Measurements from ENCODE around the gene KCNK5.
A peak's percentile ranks its signal among the peaks of the same experiment; 100 is the strongest.

Gene KCNK5

GRCh38 chr6:39240155-39240757 lies 11.0 kb upstream of the KCNK5 start:
- no peak for DNase-seq

DNA sequence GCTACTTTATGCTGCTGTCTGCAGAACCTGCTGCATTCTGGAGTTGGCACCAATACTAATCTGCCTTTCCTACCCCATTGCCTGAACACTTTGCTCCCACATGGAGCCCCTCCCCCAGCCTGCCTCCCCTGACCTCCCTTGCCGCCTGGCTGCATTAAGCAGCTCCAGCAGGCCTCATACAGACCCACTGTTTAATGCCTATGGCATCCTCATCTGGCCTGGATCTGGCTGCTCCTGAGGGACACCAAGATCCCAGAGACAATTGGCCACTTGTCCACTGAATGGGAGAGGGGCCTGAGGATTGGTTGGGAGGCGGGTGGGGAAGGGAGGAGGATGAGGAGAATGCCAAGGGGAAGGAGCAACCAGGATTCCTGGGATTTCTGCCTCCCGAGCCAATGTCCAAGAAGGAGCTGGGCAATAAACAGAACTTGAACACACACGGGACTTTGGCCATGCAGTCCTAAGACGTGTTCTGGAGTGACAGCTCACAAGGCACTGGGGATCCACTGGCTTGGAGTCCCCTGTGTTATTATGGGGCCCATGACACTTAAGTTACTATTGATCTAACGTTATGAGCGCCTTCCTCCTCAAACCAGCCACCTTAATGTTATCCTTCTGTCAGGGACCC lies 10.4 kb upstream of the KCNK5 start:
- DNase-seq, result no peak

GRCh38 chr6:39236742-39237141 lies 7.5 kb upstream of the KCNK5 start:
- no peak for DNase-seq

DNA sequence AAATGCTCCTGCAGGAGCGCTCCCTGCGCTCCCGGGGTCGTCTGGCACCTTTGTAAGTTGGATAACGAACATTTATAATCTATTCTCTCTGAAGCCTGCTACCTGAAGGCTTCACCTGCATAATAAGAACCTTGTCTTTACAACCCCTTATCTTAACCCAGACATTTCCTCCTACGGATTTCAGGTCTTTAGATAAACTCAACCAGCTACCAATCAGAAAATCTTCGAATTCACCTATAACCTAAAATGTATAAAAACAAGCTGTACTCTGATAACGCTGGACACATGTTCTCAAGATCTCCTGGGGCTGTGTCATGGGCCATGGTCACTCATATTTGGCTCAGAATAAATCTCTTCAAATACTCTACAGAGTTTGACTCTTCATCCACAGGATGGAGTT lies 4.1 kb upstream of the KCNK5 start:
- DNase-seq, result no peak

DNA sequence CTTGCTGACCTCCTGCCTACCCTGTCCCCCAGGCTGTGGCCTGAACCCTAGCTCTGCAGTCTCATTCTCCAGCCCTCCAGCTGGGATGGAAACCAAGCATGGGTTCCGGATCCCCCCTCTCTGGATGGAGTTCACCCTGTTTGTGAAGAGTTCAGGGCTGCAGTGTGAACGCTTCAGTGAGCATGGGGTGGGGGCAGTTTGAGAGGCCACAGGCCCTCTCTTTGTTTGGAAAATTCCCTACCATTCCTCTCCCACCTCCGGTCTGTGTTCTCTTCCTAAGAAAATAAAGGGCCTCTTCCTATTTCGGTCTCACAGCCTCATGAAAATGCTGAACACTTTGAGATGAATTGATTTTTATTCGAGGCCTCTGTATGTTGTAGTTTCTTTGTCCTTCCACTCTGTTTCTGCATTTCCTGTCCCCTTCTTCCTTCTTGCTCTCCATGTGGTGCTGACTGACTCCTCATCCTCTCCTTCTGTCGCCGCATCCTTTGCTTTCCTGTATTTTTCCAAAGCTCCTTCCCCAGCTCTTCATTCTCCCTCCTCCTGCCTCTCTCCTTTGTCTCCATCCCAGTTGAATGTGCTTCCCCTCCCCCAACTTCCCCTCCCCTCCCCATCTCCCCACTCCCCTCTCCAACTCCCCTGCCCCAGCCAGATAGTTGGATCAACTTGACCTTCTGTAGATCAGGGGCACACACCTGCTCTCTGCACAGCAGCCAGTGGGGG lies 2.4 kb upstream of the KCNK5 start:
- DNase-seq, result no peak

DNA sequence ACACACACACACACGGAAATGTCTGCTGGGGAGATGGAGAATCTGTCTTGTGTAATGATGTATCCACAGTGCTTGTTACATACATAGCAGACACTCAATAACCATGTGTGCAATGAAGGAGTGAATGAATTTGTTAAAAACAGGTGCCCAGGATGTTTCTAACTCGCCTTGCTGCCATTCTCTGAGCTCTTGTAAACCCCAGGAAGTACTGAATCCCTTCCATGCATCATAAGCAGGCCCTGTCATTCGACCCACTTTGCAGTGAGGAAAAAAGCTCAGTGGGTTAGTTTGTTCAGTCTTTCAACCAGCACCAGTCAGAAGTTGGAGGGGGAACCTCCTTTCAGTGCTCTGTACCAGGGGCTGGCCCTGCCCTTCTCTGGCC lies 1.4 kb upstream of the KCNK5 start:
- no peak for DNase-seq

- no peak for DNase-seq
Measured at GRCh38 chr6:39228111-39228971, 934 bp downstream of the KCNK5 start.

- no peak for DNase-seq
Measured at GRCh38 chr6:39227476-39227875, 1.8 kb downstream of the KCNK5 start.

DNA sequence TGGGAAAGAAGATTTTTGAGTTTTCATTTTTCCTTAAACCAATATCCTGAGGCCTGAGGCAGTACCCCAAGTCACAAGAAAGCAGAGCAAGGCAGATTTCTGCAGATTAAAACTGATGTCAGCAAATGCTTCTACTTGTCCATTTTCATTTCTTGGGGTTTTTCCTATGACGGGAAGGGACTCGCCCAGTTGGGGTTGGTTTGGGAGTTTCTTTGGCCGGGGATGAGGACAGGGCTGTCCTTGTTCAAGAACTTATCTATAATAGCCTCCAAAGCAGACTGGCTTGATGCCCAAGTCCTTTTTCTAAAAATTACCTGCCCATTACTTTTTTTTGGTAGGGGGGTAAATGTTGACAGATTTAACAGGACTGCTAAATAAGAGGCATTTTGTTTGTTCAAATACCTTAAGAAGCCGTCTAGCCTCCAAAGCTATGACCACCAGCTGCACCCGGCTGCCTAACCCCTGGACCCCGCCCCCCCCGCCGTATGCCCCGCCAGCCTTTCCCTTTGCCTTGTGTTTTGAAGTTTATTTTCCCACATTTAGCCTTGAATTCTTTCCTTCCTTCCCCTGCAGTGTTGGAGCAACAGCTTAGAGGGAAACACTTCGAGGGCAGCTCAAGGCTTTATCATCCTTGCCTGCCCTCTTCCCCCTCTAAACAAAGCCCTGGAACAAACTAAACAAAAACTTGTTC lies 2.5 kb downstream of the KCNK5 start:
- DNase-seq, result no peak

DNA sequence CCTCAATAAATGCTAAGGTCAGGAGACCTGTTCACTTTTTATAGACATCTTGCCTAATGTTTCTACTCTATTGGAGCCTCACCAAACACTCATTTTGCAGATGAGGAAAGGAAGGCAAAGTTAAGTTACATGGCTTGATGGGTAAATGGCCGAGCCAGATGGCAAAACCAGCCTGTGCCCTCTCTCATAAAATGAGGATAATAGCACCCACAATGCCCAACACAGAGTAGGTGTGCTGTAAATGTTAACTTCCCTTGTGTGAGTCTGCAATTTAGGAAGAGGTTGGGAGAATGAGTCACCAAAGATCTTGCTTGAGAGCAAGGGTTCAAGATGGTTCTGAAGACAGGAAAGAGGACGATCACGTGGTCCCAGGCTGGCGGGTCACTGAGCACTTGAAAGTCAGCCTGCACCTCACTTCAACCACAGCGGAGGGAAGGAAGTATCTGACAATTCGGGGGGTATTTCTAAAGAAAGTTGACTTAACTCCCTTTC lies 3.3 kb downstream of the KCNK5 start:
- DNase-seq, result peak; percentile 77

DNA sequence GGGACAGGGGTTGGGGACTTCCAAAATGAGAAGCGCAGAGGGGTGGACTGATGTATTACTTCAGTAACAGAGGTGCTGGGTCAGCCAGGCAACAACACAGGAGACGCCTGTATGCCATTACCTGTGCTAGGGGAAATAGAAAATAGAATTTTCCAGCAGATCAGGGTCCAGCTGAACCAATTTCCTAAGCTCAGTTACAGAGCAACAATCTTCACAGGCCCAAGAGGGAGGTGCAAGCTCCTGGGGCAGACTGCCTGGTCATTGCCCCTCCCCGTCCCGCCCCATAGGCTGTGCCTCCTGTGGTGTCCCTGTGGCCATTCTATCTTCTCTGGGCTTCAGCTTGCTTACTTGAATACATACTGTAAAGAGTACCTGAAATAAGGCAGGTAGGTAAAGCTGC lies 3.7 kb downstream of the KCNK5 start:
- no peak for DNase-seq

GRCh38 chr6:39224523-39225182 lies 4.6 kb downstream of the KCNK5 start:
- no peak for DNase-seq

DNA sequence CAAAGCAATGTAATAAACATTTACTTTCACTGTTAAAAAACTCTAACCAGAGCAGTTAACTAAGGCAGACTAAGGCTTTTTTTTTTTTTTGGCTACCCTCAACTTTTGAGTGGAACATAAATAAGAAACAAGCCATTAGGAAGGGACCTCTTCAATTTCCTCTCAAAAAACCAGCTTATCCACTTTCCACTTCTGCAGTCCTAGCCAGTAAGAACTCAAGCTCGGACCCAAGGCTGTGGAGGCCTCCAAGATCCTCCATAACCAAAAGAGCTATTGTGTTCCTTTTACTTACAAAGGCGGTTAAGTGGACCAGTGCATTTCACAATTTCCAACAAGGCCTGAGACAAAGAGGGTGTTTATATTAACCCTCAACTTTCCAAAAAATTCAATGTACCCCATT lies 5.3 kb downstream of the KCNK5 start:
- DNase-seq, result no peak

DNA sequence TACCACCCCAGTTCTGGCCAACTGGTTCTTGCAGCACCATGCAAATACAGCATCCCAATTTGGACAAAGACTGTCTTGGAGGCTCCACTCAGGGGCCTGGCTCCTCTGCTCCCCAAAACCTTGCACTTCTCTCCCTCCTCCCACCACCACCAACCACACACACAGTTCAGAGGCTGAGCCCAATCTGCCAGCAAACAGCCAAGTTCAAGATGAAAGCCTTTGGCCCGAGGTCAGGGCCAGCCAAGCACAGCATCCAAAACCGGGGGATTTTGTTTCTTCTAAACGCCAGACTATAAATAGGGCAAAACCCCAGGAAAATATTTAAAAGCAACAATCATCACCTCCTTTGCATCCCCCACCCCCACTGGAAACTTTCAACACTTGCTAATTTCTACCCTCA lies 5.7 kb downstream of the KCNK5 start:
- no peak for DNase-seq

GRCh38 chr6:39223061-39223460 lies 6.2 kb downstream of the KCNK5 start:
- DNase-seq, result no peak

DNA sequence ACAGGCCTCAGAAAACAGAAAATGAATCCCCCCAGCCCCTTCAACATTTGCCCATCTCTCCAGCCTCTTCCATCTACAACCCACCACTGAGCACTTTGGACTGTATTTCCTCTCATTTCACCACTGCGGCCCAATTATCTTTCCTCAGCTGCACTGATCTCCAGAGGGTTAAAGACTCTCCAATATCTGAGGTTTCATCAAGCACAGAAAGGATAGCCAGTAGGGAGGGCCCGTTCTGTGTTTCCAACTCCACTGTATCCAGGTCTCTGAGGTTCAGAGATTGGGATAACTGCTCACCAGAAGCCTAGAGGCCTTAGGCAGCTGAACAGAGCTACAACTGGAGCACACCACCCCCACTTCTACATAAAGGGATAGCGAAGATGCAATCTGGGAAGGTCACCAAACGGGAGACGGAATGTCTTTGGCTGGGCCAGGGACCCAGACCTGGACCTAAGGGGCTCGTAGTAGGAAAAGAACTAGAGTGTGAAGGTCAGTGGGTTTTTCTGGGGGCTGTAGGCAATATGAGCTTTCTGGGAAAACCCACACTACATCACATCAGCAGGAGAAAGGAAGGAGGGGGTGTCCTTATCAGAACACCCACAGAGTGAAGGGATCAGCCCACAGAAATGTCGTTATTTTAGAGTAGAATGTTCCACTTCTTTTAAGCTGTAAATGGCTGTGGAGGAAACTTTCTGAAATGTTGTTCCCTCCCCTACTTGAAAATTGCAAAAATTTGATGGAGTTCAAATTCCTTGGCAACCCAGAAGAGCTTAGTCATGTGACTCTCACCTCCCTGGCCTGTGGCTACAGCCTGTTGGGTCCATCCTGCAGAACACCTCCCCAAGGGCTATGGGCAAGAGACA lies 7.3 kb downstream of the KCNK5 start:
- DNase-seq, result no peak

- DNase-seq, result no peak
Measured at GRCh38 chr6:39221115-39221514, 8.2 kb downstream of the KCNK5 start.

GRCh38 chr6:39218868-39219567 lies 10.3 kb downstream of the KCNK5 start:
- DNase-seq, result peak; percentile 28

DNA sequence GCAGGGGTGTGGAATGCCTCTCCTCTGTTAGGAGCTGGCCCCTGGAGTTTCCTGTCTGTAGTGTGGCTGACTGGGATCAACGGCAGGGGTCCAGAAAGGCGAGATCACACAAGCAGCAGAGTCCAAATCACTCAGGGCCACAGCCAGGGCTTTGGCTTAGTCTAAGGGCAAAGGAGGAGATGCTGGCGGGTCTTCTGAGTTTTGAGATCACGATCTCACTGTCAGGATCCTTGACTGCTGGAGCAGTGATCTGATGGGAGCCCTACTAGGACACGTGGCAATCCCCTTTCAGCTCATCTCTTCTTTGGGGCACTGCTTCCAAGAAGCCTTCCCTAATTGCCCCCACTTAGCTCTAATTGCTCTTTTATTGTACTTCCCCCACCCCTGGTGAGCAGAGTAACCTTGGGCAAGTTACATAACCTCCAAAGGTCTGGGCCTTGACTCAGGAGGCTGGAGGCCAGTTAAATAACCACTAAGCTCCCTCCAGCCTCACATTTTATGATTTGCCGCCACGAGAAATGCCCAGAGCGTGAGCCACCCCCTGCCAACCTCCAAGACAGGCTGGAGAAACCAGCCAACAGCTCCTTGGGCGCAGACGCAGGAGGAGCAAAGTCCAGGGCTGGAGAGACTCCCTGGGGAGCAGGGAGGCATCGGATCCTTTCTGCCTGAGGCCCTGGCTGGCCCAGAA lies 12.0 kb downstream of the KCNK5 start:
- DNase-seq, result no peak

GRCh38 chr6:39215640-39216158 lies 13.6 kb downstream of the KCNK5 start:
- no peak for DNase-seq
